Suprapubic skin (tissue), 3 donors: ENCODE results near the gene DYTN.

Experiments
- EP300 ChIP-seq: sonication (generic); formaldehyde crosslinking; IDR thresholded peaks from one replicate; pipeline ENCODE4 v1.6.1; 2017; ENCODE audit warnings: antibody characterized with exemption
- POLR2A ChIP-seq, 2 donors: fragments of 450-650 bp; IDR thresholded peaks; one replicate each; pipeline ENCODE4 v1.6.1; 2017; ENCODE audit warnings: antibody characterized with exemption in 2 of 2, mild to moderate bottlenecking in 2 of 2, moderate library complexity in 2 of 2
- TF ChIP-seq, protein P1 (sequence below), 2 donors: fragments of 200-600 bp in 1 of 2; fragments of 450-650 bp in 1 of 2; sonication (generic) in 1 of 2; IDR thresholded peaks; one replicate each; pipeline ENCODE4 v1.5.1; 2016 to 2019; ENCODE audit warnings: antibody characterized with exemption in 2 of 2, mild to moderate bottlenecking in 1 of 2, moderate library complexity in 1 of 2

DNA sequence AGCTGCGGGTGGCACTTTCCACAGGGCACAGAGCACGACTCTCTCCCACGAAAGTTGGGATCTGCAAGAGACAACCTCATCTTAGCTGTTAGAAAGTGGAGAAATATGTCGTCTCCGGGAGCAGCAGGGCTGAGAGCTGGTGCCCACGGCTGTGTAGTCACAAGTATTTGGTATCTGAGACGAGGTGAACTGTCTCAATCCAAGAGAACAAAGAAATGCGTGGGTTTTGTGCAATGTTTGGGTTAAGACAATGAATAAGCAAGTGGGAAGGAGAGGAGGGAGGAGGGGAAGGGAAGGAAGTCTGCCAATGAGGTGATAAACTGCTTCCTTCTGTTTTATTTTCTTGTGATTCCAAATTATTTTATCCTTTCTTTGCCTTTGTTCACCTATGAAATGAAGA is 18.0 kb downstream of the DYTN start:
- TF ChIP-seq EP300 (no peak), POLR2A (IDR thresholded peaks at IDR 0.05) (no peak)
- TF ChIP-seq, protein P1, sequence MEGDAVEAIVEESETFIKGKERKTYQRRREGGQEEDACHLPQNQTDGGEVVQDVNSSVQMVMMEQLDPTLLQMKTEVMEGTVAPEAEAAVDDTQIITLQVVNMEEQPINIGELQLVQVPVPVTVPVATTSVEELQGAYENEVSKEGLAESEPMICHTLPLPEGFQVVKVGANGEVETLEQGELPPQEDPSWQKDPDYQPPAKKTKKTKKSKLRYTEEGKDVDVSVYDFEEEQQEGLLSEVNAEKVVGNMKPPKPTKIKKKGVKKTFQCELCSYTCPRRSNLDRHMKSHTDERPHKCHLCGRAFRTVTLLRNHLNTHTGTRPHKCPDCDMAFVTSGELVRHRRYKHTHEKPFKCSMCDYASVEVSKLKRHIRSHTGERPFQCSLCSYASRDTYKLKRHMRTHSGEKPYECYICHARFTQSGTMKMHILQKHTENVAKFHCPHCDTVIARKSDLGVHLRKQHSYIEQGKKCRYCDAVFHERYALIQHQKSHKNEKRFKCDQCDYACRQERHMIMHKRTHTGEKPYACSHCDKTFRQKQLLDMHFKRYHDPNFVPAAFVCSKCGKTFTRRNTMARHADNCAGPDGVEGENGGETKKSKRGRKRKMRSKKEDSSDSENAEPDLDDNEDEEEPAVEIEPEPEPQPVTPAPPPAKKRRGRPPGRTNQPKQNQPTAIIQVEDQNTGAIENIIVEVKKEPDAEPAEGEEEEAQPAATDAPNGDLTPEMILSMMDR (IDR thresholded peaks at IDR 0.05), result no peak
